ENCODE measurements around the gene CYB561D1.

CYB561D1 gene

GRCh38 chr1:109502364-109502851 is 8.5 kb downstream of the CYB561D1 start:
- DNase-seq = no peak

- DNase-seq = no peak
Observed at GRCh38 chr1:109503935-109504334, 10.0 kb downstream of the CYB561D1 start.

- no peak for DNase-seq
Observed at GRCh38 chr1:109504974-109505373, 11.1 kb downstream of the CYB561D1 start.

GRCh38 chr1:109508001-109508872 is 14.3 kb downstream of the CYB561D1 start:
- DNase-seq = no peak

GRCh38 chr1:109508873-109509175 is 14.9 kb downstream of the CYB561D1 start:
- DNase-seq = no peak

- peak; percentile 20 for DNase-seq
Observed at GRCh38 chr1:109509176-109510134, 15.6 kb downstream of the CYB561D1 start, which contains the start of gene AMIGO1. Gene AMIGO1, minus strand, starts transcription at chr1:109509727. Its CDS starts 815 bp downstream, at chr1:109508912.

- no peak for DNase-seq
Observed at GRCh38 chr1:109513110-109513710, 19.3 kb downstream of the CYB561D1 start.

- DNase-seq = no peak
Observed at GRCh38 chr1:109514846-109515245, 21.0 kb downstream of the CYB561D1 start.

- DNase-seq = no peak
Observed at GRCh38 chr1:109516872-109517271, 23.0 kb downstream of the CYB561D1 start.

- no peak for DNase-seq
Observed at GRCh38 chr1:109517337-109517736, 23.4 kb downstream of the CYB561D1 start.

- DNase-seq = no peak
Observed at GRCh38 chr1:109521002-109521951, 27.4 kb downstream of the CYB561D1 start.

- no peak for DNase-seq
Observed at GRCh38 chr1:109522026-109522425, 28.1 kb downstream of the CYB561D1 start.

GRCh38 chr1:109523706-109524105 is 29.8 kb downstream of the CYB561D1 start:
- DNase-seq = no peak

GRCh38 chr1:109527098-109527811 is 33.4 kb downstream of the CYB561D1 start:
- DNase-seq = no peak

GRCh38 chr1:109527846-109528695 is 34.2 kb downstream of the CYB561D1 start:
- no peak for DNase-seq

- DNase-seq = no peak
Observed at GRCh38 chr1:109528712-109529111, 34.8 kb downstream of the CYB561D1 start.

GRCh38 chr1:109529881-109530456 is 36.1 kb downstream of the CYB561D1 start:
- DNase-seq = no peak

GRCh38 chr1:109530457-109531087 is 36.7 kb downstream of the CYB561D1 start:
- no peak for DNase-seq

GRCh38 chr1:109531380-109531779 is 37.5 kb downstream of the CYB561D1 start:
- no peak for DNase-seq

Measured in HCEC 1CT (cell line).